Central memory CD4-positive, alpha-beta T cell (primary cell): ENCODE results near the gene FAM90A26.
"Not testable (repeated sequence)": the region's sequence is repeated elsewhere in the genome, so short reads cannot be mapped to it uniquely, and the experiment has no call there.

Experiments
- DNase-seq: peaks from one replicate; pipeline ENCODE4 v3.0.0; 2022

FAM90A26 gene

GRCh38 chr4:9158392-9158791 lies 11.8 kb upstream of the FAM90A26 start:
- not testable (repeated sequence) for DNase-seq

- DNase-seq, result not testable (repeated sequence)
These were observed 10.2 kb upstream of the FAM90A26 start for GRCh38 chr4:9160046-9160445.

- DNase-seq, result not testable (repeated sequence)
These were observed 4.2 kb upstream of the FAM90A26 start for GRCh38 chr4:9165990-9166389.

- DNase-seq, result not testable (repeated sequence)
These were observed 40.1 kb downstream of the FAM90A26 start, which contains the start of gene USP17L10 for GRCh38 chr4:9210357-9210756. Gene USP17L10, plus strand, starts transcription at chr4:9210657. Its CDS starts 0 bp downstream, at chr4:9210657.

GRCh38 chr4:9214701-9215100 lies 44.5 kb downstream of the FAM90A26 start:
- DNase-seq, result not testable (repeated sequence)

GRCh38 chr4:9215105-9215504 lies 44.9 kb downstream of the FAM90A26 start, which contains the start of gene USP17L11:
Gene USP17L11, plus strand, starts transcription at chr4:9215405. Its CDS starts 0 bp downstream, at chr4:9215405.
- not testable (repeated sequence) for DNase-seq

- DNase-seq, result not testable (repeated sequence)
These were observed 49.6 kb downstream of the FAM90A26 start, which contains the start of gene USP17L12 for GRCh38 chr4:9219852-9220251. Gene USP17L12, plus strand, starts transcription at chr4:9220152. Its CDS starts 0 bp downstream, at chr4:9220152.

GRCh38 chr4:9224596-9224995 lies 54.4 kb downstream of the FAM90A26 start, which contains the start of gene USP17L13:
Gene USP17L13, plus strand, starts transcription at chr4:9224896. Its CDS starts 0 bp downstream, at chr4:9224896.
- DNase-seq, result not testable (repeated sequence)
